Stimulated activated CD8-positive, alpha-beta memory T cell treated with anti-CD3 and anti-CD28 coated beads, Interleukin-15, amount 100 ng/mL, for 24 hours (primary cell): ENCODE results near the gene SRRM4.
"Not testable (repeated sequence)": the region's sequence is repeated elsewhere in the genome, so short reads cannot be mapped to it uniquely, and the experiment has no call there.

Experiments used
- DNase-seq: peaks from one replicate; pipeline ENCODE4 v3.0.0-alpha.2; 2020; ENCODE audit warnings: low read depth

Gene SRRM4

DNA sequence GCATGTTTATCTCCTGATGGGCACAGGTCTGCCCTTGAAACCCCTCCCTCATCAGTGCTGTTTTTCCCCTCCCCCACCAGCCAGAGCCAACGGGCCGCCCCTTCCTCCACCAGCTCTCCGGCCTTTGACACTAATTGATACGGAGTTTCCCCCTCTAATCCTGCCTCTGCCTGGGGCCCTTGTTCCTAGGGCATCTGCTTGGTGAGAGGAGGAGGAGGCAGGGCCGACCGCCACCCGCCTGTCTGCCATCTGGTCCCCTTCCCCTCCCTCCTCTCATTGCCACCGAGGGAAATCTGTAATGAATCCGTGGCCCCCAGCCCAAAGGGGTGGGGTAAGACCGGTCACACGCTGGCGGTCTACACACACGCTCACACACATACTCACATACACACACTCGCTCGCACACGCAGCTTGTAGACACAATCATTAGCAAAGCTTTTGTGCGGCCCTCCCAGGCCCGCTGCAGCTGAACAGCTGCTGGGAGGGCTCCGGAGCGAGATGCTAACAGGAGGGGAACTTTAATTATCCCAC lies 27.4 kb downstream of the SRRM4 start:
- no peak for DNase-seq

DNA sequence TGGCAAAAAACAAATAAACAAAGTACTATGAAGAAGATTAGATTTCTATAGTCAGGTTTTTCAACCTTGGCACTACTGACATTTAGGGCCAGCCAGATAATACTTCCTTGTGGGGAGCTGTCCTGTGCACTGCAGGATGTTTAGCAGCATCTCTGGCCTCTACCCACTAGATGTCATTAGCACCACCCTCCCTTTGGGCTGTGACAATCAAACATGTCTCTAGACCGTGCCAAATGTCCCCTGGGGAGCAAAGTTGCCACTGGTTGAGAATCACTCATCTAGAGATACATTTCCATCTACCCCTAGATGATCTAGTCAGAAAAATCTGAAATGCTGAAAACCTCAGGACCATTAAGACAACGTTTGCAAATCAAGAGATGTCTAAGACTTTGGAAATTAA lies 29.9 kb downstream of the SRRM4 start:
- DNase-seq: no peak

DNA sequence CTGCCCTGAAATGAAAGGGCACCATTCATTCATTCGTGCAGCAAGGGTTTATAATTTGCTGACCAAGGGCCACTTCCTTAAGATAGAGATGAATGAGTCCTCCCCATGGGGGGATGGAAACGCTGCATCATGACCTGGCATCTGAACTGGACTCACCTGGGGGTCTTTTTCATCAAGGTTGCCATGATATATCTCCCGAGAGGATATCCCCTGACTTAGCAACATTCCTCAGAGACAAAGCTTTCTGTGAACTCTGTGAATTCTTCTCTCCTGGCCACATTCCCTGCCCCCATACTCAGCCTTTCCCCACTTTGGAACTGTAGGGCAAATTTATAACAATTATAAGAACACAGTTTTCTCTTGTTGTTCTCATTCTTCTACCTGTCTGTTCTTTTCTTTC lies 30.8 kb downstream of the SRRM4 start:
- no peak for DNase-seq

DNA sequence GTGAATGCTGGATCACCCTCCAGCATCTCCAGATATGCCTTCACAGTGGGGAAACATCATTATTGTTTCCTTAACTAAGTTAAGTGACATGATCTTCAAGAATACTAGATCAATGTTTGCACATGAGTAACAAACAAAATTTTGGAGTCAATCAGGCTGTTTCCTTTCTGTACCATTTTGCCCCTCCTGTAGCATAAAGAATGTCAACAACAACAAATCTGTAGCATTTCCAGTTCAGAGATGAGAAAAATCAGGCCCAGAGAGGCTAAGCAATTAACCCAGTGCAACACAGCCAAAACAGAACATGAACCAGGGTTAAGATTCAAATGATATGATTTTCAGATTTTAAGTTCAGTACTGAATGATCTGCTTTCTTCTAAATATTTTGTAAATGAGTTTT lies 31.7 kb downstream of the SRRM4 start:
- no peak for DNase-seq

DNA sequence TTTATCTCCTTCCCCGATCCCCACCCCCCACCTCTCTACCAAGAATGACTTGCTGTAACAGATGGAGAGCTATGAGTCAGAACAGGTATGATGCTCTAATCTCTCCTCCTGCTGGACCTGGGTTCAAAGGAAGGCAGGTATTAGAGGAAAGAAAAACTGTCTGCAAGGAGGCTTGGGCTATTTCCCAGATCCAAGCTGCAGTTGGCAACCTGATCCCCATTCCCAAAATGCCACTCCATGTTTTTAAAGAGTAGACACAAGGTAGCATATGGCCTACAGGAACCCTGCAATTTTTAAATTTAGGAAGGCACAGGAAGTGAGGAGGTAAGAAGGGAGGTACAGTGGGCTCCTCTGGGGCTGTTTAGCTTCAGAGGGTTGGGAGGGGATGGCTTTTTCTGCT lies 33.0 kb downstream of the SRRM4 start:
- DNase-seq: no peak

DNA sequence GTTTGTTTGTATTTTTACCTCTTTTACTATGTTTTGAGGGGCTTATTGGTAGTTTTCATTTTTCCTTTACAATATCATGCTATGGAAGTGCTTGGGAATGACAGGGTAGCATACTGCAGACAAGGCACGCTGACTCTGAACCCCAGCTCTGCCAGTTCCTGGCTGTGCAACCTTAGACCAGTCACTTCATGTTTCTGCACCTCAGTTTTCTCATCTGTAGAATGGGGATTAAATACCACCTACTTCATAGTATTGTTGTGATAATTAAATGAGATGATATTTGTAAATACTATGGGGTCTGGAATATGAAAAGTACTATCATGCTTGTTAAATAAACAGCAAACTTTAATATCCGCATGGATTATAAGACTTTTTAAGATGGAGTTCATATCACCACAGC lies 35.4 kb downstream of the SRRM4 start:
- no peak for DNase-seq

DNA sequence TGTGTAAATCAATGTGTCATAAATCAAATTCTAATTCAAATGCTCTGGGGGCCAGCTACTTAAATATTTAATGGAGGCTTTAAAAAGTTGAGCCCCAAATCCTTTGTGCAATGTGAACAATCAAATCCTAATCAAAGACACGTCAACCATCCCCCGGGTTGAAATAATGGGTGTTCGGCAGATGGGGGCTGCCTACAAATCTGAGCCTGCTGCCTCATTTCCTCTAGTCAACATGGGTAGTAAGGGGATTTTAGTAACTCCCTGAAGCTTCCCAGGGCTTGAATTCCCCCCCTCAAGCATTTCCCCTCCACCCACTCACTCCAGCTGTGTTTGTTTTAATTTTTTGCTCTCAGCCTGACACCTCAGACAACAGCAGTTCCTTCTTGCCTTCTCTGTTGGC lies 37.8 kb downstream of the SRRM4 start:
- no peak for DNase-seq

DNA sequence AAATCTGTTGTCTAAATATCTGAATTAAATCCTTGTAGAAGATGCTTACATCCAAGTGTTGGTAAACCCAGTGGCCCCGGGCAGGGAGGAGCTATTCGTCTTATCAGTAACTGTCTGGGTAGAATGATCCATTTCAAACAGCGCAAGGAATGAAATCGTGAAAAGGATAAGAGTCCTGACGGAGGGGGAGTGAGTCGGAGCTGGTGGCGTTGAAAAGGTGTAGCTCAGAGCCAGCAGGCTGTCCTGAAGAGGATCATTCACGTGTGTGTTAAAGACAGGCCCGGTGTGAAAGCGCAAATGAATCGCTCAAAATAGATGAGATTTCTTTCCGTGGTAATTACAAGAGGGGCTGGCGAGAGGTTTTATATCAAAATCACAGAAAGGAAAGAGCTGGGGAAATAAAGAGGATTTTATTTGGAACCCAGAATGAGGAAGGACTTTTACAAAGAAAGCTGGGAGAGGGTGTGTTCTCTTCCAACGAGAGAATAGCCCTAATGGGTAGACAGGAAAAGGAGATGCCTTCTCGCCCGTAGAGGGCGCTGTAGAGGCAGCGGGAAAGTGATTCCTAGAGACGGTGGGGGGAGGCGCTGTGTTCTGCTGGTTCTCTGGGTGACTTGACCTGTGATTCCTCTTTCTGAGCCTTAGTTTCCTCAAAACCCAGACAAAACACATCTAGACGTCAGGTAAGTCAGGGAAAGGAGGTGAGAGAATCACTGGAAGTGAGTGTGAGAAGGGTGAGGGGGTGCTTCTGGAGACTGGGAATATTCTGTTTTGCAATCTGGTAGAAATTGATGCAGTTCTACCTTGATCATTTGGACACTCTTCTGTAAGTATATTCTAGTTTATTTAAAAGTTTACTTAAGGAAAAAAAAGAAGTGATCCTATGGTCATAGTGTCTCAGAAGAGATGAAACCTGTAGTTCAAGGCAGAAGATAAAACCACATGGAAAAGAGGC lies 39.3 kb downstream of the SRRM4 start:
- DNase-seq: no peak

DNA sequence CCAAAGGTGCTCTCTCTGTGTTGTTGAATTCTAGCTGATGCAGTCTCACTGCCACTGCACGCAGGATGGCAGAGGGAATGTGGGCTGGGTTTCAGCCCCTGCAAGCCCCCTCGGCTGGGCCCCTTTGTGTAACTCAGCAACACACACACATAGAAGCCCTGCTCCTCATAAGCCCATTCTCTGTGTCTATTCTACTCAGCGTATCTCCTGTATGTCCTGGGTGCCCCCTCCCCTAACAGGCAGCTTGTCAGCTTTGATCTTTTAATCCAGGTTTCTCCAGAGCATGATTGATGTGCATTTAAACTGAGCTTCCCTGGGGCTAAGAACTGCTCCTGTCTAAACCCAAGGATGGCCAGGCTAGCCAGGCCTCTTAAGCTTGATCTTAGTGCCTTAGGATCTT lies 43.0 kb downstream of the SRRM4 start:
- no peak for DNase-seq

DNA sequence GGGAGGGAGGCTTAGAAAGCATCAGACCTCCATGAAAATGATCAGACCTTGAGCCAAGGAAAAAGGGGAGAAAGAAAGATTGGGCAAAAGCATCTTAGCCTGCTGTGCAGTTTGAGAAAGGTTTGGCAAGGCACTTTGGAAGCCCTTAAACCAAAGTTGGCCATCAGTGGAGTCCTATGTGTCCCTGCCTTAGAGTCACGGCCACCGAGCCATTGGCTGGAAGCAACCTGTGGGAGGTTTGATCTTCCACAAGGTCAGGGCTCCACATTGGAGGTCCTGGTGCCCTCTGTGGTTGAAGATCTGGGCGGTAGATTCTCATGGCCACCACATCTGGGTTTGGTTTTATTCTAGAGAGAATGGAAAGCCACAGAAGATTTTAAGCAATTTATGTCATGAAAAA lies 44.4 kb downstream of the SRRM4 start:
- no peak for DNase-seq

DNA sequence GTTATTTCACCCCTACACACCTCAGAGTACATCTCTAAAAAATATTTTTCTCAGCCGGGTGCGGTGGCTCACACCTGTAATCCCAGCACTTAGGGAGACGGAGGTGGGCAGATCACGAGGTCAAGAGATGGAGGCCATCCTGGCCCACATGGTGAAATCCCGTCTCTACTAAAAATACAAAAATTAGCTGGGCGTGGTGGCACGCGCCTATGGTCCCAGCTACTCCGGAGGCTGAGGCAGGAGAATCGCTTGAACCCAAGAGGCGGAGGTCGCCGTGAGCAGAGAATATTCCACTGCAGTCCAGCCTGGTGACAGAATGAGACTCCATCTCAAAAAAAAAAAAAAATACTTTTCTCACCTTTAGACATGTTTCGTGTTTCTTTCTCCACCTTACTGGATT lies 52.0 kb downstream of the SRRM4 start:
- DNase-seq: not testable (repeated sequence)

DNA sequence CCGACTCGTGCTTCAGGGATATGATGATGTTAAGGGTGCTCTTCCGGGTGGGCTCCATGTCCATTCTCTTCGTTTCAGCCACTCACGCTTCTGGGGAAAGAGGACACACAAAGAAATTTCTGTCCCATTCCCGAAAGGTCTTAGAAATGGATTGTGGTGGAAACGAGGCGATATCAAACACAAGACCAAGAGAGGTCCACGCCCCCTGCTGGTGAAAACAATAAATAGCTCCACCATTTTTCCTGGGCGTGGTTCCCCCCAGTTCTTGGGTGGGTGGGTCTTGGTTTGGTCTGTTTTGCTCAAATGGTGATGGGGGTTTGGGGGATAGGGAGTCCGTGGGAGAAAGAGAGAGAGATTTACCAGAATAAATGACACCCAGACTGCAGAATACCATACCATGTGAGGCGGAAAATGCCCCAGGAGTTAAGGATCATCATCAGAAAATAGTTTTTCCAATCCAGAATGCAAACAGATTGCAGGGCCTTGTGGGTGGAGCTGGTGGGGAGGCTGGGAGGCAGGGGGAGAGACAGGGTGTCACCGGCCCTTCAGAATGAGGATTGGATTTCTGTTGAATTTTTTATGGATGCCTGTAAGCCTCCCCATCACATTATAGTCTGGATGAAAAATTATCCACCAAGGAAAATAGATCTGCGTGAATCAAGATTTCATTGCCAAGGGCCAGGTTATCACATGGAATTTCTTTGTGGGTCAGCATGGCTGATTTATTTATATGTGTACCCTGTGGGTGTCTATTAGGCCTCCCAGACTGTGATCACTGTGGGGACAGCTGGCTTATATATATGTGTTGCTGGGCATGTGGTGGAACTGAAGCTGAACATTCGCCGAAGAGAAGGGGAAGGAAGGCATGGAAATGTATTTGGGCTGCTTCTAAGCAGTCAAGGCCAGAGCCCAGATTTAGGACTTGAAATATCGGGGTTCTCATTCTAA lies 55.8 kb downstream of the SRRM4 start:
- no peak for DNase-seq

DNA sequence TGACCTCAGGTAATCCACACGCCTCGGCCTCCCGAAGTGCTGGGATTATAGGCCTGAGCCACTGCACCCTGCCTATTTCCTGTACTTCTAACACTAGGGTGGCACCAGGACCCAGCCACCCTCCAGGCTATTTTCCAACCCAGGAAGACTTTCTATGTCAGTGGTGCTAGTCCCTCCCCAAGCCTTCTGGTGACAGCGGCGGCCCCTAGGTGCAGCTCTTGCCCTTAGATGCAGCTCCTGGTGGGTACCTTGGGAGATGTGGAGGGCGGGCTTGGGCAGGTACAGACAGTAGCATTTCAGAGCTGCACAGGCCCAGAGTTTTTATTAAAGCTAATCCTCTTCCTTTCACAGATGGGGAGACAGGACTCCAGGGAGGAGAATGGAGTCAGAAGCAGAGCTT lies 62.8 kb downstream of the SRRM4 start:
- no peak for DNase-seq

DNA sequence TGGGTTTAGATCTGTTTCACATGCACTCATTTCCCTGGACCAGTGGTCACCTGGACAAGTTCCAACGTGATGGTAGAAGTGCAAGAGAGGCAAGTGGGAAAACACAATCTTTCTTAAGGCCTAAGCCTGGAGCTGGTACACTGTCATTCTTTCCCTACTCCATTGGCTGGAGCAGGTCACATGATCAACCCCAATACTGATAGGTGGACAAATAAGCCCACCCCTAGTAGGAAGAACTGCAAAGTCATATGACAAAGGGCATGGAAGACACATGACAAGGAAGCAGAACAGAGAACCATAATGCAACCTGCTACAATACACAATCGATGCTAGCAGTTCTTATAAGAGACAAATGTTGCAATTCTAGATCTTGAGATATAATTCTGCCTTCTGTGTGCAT lies 66.3 kb downstream of the SRRM4 start:
- no peak for DNase-seq

DNA sequence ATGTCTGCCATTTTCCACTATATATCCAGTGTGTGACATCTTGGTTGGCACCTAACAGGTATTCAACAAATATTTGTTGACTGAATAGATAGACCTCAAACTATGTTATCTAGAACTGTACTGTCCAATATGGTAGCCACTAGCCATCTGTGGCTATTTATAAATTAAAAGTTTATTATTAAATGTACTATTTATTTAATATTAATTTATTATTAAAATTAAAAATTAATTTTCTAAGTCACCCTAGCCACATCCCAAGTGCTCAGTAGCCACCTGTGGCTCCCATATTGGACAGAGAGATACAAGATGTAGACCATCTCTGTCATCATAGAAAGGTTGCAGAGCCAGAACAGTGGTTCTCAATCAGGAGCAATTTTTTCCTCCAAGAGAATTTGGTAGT lies 69.3 kb downstream of the SRRM4 start:
- DNase-seq: no peak

DNA sequence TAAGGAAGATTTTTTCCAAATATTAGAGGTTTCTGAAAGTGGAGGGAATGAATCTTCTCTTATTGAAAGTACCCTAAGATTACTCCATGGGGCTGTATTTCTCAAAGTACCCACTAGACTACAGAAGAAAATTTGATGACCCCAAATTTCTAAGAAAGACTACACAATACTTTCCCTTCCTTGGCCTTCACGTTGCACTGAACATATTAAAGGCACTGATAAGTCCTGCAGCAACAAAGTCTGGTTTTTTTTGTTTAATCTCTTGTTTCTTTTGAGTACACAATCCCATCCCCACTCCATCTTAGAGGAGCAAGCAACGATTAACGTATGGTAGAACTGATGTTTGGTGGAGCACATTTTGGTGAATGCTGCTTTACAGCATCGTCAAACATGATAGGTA lies 70.1 kb downstream of the SRRM4 start:
- DNase-seq: no peak

DNA sequence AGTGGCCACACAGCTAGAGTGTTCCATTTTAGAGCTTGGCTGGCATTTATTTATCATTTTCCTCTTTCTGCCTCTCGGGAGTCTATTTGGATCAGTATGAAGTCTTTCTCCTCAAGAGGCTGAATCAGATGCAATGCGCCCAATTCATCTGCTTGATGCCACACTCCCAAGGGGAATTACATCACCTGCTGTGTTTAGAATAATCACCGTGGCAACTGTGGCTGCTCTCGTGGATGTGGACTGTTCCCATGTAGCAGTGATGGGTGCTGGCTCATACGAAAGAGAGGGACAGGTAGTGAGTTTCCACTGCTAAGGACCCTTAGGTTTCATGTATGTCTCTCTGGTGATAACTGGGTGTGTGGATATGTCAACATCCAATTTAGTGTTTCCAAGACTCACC lies 70.7 kb downstream of the SRRM4 start:
- DNase-seq: no peak

DNA sequence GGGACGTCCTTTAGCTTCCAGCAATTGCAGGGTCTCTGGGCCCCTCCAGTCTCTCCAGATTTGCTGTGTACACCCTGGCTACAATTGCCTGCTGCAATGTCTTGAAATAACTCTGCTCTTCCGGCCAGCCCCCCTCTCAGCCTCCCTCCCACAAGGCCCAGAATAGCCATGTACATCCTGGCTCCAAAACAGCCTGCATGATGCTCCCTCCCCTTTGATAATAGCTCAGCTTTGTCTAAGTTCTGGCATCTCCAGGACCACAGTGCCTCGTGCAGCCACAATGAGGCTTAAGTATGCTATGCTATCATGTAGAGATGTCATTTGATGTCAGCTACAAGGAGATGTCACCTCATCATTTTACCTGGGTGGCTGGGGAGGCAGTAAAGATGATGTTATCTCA lies 74.6 kb downstream of the SRRM4 start:
- no peak for DNase-seq

DNA sequence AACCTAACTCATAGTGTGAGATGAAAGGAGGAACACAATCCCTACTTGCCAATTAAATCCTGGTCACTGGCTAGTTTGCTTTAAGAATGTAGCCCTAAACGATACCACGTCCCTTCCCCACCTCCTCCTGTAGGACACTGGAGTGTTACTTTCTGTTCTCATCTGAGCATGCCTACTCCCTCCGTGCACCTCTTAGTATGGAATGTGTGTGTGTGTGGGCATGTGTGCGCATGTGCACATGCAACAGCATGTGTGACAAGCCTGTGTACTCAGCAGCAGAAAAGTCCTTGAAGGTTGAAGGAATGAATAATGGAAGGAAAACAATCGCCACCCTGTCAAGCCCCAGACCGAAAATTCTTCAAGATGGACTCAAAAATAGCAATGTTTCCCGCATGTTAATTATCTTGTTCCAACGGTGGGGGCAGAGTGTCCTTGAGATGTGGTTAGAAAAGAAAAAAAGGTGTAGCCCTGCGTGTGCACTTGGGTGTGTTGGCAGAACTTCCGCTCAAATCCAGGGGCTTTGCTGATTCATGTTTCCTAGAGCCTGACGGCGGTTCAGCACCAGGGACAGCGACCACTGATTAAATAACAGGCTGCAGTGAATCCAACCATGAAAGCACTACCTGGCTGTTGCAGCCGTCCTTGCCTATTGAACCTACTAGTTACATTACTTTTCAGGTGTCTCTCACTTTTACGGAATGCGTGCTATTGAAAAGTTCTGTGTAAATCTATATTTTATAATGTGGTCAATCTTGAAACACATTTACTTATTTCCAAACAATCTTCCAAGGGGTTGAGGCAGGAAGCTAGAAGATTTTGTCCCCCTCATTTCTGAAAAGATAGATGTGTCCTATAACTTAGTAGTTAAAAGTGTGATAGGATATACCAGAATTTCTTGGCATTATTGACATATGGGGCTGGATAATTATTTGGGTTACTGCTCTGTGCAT lies 79.8 kb downstream of the SRRM4 start:
- no peak for DNase-seq

DNA sequence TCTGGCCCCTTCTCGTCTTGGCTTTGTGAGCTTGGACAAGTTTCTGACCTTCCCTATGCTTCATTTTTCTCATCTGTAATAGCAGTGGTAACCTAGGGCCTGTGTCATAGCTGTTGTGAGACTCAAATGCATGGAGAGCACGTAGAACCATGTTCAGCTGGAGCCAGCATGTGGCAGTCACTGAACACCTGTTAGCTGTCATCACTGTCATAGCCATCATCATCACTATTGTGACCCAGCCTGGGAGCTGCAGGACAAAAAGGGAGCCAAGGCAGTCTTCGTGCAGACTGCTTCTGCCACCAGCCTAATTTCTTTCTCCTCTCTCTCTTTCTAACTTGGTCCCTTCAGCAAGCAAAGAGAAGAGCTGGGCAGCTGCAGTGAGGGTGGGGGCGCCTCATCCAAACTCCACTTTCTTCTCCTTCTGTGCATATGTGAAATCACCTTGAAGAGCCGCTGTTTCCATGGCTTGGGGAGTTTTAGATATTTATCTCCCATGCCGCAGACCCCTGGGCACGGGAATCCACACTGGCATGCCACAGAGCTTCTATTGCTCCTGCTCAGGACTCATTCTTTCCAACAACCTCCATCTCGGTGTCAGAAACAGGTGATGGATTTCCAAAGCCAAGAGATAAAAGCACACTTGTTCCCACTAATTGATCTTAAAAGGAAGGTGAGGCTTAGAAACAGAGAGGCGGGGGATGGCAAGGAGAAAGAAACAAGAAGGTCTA lies 87.0 kb downstream of the SRRM4 start:
- no peak for DNase-seq

DNA sequence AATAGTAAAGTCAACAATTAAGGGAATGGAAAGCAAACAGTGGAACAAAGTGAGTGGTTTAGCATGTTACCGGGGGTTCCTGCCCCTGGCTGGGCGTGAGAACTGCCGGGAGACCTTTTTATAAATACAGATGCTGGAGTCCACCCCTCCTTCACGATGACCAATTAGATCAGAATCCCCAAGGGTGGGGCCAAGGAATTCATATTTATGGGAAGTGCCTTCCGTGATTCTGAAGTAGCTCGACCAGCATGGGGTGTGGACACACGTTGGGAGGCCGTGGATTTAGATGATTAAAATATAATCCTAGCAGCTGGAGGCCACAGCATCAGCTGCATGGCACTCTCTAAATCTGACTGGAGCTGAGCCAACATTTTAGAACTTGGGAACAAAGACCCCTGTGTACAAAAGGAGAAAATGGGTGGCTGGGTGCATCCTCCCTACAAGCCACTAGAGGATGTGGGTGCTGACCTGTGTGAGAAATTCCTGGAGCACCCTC lies 87.9 kb downstream of the SRRM4 start:
- no peak for DNase-seq
